Middle frontal gyrus (tissue), 1 donor: Measurements from ENCODE around the gene SLC25A51.
"Not testable (repeated sequence)": the region's sequence is repeated elsewhere in the genome, so short reads cannot be mapped to it uniquely, and the experiment has no call there.

Source experiments
- DNase-seq: peaks from one replicate; pipeline ENCODE4 v3.0.0-alpha.2; 2015; ENCODE audit warnings: low spot score; ENCODE audit errors: extremely low spot score

Gene SLC25A51

DNA sequence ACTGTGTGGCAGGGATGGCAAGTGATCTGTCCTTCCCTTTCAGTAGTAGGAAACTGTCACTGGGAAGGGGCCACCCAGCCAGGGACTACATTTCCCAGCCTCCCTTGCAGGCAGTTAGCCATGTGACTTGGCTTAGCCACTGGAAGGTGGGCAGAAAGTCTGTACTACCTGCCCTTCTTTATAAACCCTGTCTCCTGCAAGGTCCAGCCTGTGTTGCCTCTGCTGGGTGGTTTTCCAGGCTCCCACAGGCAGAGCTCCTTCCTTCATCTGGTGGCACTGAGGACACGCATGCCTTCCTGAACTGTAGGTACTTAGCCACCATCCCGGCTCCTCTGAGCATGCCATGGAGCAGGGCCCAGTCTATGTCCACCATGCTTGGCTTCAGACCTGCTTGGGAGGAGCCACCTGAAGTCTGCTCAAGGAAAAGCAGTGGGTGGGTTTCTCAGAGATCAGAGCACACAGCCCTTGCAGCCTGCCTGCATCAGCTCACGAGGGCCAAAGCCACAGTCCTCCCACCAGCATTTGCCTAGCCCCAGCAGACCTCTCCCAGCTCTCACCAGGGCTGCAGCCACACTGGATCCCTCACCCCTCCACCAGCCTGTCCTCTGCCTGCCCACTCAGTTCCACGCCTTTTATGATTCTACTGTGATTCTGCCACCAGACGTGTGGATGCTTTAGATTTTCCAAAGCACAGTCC lies 16.7 kb upstream of the SLC25A51 start:
- DNase-seq = no peak

DNA sequence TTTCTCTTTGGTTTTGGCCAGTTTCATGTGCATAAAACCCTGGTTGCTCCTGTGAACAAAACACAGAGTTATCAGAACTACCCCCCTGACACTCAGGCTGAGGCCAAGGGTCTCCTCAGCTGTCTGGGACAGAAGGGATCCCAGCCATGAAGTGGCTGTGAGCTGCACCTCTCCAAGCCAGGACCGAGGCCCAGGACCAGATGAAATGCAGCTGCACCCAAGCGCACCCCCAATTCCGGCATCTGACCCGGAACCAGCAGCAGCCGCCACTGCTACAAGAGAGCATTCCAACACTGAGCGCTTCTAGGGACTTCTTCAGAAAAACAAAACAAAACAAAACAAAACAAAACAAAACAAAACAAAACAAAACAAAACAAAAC lies 16.0 kb upstream of the SLC25A51 start:
- no peak for DNase-seq

DNA sequence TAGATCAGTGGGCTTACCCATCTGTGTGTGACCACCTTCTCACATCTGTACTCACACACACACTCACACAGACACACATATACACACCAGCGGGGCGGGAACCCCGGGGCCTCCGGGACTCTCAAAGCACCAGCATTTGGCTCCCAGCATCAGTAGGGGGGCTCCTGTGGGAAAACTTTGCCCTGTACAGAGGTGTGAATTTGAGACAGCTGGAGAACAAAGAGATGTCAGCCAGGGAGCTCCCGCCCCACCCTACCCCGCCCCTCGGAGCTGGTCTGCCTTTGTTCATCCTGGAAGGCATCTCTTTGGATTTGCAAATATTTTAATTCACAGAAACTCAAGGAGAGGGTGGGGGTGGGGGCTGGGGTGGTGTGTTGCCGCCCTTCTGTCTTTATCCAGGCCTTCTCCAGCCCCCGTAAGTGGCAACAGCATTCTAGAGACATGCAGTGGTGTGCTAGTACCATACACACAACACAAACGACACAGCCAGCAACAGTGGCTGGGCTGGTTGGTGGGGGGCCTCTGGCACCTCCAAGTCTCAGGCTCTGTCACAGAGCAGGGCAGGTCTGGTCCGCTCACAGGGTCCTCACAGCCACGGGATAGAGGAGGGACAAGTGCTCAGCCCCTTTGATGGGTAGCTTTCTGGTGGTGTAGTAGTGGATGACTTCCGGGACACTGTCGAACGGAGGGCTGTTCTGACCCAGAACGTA lies 15.5 kb upstream of the SLC25A51 start:
- DNase-seq = no peak

DNA sequence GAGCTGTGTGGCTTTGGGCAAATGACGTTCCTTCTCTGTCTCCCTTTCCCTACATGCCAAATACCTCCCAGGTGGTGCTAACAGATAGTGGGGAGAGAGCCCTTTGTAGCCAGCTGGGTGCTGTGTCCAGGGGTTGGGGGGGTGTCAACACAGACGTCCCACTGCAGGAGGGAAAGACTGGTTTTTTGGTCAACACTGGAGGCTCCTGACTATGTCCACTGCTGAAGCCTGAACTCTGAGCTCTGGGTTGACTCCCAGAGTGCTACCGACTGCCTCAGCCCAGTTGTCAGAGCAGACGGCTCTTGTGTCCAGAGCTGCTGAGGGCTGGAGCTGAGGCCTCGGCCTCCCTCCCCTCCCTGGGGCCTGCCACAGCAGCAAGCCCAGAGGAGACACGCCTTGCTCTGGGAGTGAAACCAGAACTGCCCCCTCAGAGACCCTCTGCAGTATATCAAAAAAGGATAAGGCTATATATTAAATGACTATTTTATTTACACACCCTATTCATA lies 14.8 kb upstream of the SLC25A51 start:
- DNase-seq = no peak

DNA sequence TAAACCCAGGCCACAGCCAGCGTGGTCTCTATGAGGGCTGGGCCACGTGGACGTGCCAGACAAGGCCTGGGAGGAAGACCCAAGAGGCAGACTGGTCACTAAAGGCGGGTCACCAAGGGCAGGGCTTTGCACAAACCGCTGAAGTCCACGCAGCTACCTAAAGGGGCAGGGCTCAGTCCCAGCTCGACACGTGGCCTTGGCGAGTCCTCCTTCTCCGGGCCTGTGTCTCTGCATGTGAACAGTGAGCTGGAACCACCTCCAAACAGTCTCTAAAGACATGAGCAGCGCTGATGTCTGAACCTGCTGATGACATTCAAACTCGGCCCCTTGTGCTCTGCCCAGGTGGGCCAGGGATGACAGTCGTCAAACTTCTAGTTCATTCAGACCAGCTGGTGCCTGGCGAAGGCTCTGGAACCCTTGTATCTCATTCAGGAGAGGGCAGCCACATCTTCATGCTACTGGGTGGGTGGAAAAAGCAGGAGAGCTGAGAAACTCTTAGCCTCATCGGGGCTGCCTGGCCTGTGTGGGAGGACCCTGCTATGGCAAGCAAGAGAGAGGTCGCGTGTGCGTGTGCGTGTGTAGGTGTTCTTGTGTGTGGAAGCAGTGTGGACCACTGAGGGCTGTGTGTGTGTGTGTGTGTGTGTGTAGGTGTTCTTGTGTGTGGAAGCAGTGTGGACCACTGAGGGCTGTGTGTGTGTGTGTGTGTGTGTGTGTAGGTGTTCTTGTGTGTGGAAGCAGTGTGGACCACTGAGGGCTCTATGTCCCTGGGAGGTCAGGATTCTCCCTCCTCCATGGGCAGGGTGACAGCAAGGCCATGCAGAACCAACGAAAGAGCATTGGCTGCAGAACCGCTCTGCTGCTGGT lies 14.1 kb upstream of the SLC25A51 start:
- no peak for DNase-seq

DNA sequence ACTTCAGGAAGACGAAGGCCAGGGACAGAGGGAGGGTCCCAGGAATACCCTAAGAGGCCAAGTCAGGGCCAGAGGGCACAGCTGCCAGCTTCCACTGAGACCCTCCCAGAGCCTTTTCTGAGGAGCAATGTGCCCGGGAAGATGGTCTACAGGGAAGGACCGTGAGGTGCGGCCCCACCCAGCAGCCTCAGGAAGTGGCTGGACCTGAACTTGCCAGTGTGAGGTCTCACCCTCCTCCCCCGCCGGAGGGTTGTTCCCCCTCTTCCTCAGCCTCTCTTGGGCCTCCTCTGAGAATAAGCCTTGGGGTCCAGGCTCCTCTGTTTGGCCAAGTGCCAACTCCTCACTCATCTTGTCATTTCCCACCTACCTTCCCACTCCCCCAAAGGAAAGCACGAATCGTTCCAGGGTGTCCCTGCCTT lies 13.4 kb upstream of the SLC25A51 start:
- DNase-seq = no peak

DNA sequence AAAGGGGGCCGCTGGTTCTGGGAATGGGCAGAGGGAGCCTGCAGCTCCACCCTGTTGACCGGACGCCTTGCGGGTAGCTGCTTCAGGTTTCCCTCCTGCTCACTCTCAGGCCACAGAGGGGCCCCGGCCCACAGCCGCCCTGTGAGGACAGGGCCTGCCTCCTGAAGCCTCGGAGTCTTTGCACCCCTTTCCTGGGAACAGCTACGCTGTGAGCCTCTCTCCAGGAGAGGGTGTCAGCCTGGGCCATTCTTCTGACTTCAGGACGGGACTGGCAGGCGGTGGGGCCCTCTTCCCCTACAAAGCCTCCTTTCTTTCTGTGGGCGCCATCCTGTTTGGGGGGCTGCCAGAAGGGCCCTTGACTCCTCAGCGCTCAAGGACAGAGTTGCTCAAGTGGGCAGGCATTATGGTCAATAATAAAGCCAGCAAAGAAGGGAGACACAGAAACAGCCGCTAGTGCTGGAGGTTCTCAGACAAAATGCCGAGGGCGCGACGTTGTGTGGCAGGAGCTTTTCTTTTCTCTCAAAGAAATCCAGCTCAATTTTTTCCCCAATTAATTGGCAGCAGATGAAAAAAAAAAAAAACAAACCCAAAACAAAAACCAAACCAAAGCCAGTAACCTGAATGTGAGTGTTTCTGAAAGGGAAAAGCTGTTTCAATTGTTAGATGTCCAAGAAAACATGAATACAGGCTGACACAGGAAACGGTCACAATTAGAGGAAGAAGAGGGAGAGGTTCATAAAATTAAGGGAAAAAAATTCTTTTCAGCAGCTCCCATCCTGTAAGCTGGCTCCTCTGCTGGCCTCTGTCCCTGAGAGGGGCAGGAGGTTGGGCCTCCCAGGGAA lies 12.8 kb upstream of the SLC25A51 start:
- no peak for DNase-seq

DNA sequence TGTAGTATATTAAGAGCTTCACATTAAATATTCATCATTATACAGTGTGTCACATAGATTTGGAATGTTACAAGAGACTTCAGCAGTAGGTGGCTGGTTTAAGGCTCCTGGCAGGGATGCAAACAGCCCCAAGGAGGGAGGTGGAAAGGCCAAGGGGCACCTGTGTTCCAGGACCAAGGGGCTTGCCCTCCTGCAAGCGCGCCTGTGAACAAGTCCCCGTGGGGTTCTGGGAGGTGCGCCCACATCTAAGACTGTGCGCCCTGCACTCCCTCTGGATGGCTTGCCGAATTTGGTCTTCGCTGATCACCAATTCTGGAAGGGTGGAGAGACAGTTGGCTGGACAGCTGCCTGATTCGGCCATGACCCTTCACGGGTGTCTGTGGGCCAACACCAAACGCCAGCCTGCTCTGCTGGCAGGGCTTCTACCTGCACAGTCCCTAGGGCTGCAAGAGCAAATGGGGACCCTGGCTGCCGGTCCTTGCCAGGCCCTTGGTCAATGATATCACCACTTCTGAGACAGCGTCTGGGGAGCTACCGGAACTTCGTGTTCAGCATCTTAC lies 12.1 kb upstream of the SLC25A51 start:
- DNase-seq = no peak

DNA sequence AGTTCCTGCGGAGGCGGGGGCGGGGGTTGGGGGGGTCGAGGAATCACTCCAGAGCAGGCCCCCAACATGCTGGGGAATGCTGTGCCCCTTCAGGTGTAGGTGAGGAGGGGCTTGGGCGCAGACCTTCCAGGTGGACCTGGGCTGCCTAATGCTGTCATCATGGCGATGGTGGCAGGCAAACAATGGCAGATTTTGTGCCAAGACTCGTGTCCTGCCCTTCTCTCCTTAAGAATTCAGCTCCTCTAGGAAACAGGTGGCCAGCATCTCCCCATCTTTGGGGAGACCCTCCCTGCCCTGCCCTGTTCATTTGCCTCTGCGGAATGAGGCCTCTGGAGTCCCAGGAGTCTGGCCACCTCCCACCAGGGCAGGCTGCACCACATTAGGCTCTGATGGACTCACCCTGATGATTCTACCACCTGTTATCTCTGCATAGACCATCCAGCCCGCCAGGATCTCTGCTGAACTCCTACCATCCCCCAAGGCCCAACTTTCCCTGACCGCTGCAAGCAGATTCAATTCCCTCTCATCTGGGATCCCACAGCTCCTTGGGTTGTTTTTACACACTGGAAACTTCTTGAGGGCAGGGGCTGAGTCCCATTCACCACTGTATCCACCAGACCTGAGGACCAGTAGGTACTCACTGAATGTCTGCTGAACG lies 10.9 kb upstream of the SLC25A51 start:
- DNase-seq = no peak

DNA sequence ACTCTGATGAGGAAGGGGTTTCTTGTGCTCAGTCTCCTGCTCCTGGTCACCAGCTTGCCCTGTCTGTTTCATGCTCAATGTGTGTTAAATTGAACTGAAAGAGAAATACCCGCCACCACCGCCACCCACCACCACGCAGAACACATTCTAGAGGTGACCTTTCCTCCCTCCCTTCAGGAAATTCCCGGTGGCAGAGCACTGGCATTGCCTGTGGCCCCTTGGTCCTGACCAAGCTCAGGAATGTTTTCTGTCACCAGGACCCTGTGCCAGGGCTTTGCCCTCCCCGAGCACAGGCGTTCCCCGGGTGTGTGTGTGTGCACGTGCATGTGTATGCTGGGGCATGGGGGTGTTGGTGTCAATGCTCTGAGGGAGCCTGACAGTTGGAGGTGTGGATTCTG lies 10.2 kb upstream of the SLC25A51 start:
- DNase-seq = no peak

DNA sequence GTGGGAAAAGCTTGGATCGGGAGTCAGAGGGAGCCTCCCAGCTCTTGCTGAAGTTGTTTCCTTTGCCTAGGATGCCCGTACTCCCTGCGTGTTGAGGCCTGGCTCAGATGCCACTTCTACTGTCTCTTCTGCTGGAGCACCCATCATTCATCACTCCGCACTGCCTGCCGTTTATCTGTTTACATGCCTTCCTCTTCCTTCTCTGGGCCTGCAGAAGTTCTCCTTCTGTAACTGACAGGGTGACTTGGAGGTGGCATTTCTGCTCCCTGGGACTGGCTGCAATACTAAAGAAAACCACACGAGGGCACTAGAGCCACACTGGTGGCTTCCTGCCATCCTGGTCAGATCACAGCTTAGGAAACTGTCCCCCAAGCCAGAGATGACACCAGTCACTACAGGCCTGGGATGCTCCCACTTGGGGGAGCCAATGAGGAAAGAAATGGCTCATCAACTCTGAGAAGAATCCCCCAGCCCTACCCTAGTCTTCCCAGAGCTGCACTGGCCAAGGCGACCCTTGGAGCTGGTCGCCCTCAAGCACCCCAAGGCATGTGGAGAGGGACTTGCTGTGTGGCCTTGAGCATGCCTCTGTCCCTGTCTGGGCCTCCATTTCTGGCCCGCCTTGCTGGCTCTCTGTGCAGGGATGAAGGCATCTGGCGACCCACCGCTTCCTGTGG lies 9.7 kb upstream of the SLC25A51 start:
- DNase-seq = peak; percentile 88

DNA sequence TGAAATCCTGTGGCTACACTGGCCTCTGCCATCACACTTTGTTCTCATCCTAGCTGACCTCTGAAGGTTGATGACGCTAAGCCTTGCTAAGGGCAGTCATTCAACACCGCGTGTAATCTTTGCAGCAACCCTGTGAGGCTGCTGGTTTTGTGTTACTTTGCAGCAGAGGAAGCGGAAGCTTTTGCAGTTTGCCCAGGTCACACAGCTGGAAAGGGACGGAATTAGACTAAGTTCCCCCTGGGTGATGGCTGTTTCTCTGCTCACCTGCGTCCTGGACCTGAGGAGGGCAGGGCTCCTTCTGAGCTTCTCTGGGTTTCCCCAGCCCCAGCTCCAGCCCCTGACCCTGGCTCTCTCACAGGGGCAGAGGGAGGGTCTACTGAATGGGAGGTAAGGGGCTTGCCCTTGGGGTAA lies 7.3 kb upstream of the SLC25A51 start:
- DNase-seq = no peak

DNA sequence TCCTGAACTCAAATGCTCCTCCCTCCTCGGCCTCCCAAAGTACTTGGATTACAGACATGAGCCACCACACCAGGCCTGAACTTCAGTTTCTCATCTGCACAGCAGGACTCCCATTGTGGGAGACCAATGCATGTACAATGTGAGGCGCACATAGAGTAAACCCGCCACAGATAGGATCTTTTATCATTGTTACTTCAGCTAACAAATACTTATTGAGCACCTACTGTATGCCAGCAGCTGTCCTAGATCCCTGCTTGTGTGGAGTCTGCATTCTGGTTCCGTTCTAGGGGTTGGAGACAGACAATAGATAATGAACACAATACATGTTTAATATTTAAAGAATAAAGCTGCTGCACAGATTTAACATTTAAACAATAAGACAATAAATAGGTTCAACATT lies 6.3 kb upstream of the SLC25A51 start:
- DNase-seq = no peak

DNA sequence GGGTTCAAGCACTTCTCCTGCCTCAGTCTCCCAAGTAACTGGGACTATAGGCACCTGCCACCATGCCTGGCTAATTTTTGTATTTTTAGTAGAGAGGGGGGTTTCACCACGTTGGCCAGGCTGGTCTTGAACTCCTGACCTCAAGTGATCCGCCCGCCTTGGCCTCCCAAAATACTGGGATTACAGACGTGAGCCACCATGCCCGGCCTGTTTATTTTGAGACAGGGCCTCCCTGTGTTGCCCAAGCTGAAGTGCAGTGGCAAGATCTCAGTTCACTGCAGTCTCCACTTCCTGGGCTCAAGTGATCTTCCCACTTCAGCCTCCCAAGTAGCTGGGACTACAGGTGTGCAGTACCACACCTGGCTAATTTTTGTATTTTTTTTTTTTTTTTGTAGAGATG lies 5.9 kb upstream of the SLC25A51 start:
- not testable (repeated sequence) for DNase-seq

DNA sequence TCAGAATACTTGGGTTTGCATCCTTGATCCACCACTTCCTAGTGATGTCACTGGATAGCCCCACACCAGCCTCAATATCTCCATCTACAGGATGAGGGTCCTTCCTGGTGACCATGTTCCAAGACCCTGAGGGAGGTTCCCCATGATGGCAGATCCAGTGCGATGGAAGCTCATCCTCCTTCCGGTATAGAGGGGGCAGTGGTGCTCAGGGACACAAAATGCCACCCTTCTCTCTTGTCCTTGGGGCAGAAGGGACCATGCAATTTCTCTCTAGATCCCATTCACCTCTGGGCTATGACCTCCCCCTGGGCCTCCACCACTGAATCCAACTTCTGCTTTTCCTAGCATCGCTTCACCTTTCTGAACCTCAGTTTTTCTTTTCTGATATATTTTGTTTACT lies 5.4 kb upstream of the SLC25A51 start:
- no peak for DNase-seq

DNA sequence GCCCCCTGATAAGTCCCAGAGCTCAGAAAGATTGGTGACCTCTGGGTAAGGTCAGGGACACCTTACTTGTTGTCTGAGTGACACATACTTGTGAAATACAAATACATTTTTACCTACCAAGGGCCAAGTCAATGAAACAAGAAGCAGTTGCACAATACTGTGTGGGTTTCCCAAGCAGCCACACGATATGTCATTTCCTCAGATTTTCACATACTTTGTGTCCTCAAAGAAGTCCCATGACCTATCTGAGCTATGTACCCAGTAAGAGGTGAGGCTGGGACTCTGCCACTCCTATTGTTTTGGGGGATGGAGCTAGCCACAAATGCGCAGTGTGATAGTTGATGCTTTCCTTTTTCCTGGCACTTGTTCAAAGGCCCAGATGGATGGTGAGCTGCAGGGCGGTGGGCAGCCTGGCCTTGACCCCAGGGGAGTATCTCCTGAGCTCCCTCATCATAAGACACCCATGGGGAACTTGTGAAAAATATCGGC lies 4.8 kb upstream of the SLC25A51 start:
- no peak for DNase-seq

DNA sequence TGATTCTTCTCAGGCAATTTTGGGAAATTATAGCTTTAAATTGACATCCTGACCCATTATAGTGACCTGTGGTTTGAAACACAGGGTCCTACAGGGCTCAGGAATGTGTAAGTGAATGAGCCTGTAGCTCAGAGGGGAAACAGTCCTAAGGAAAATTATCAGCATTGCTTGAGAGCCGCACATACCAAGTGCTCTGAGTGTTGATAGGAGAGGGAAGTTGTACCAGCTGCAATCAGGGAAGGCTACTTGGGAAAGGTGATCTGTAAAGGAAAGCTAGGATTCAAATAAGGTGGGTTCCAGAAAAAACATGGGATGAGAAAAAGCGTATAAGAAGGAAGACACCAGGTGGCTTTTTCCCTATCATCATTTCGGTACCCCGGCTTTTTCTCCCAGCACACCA lies 4.4 kb upstream of the SLC25A51 start:
- no peak for DNase-seq

DNA sequence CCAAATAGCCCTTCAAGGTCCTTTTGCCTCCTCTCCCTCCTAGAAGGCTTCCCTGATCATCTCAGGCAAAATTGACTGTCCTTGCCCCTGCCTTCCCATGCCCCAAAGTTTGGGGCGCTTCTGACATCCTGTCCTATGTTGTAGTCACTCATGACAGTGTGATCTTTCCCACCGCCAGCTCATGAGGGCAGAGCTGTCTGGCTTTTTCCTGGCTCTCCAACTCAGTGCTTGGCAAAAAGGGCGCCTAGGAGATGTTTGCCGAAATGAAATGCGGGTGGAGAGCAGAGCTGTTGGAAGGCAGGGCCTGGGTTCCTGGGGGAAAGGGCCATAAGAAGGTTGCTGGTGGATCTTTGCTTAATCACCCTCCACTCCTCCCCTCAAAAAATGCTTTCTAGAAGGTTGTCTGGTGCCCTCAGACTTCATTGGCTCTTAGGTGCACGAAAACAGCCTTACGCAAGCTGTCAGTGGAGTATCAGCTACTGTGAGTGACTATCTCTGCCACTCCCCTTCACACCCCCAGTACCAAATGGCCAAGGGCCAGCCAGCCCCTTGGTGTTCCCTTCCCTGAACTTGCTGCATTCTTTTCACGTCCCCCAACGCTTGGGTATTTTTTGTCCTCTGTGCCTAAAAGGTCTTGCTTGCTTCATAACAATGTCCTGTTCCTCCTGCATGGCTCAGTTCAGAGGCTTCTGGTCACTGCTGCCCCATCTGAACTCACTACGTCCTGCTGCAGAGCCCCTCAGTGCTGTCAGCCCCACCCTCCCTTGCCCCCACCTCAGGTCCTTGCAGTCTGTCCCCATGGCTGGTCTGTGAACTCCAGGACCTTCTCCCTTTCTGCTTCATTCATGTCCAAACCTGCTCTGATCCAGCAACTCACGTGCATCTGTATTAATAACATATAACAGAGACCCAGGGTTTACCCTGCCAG lies 2.6 kb upstream of the SLC25A51 start:
- no peak for DNase-seq
